HuH-7 (cell line): ENCODE measurements around the gene PFDN5.
A peak's percentile ranks its signal among the peaks of the same experiment; 100 is the strongest.
"Not testable (repeated sequence)": the region's sequence is repeated elsewhere in the genome, so short reads cannot be mapped to it uniquely, and the experiment has no call there.

Experiments used
- DNase-seq: peaks from one replicate; pipeline ENCODE4 v3.0.0; 2011; ENCODE audit warnings: low spot score

The PFDN5 gene

DNA sequence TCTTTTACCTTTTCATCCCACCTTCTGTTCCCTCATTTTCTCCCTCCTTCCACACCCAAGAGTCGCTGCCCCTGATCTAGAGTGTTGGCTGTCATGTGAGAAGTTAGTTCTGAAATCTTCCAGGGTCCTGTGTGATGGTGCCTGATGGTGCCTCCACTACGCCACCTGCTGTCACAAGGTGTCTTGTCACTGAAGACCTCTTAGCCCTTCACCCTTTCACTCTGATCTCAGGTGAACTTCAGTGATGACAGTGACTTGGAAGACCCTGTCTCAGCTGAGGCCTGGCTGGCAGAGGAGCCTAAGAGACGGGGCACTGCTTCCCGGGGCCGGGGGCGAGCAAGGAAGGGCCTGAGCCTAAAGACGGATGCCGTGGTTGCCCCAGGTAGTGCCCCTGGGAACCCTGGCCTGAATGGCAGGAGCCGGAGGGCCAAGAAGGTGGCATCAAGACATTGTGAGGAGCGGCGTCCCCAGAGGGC, 7.6 kb upstream of the PFDN5 start:
- peak; percentile 71 for DNase-seq

DNA sequence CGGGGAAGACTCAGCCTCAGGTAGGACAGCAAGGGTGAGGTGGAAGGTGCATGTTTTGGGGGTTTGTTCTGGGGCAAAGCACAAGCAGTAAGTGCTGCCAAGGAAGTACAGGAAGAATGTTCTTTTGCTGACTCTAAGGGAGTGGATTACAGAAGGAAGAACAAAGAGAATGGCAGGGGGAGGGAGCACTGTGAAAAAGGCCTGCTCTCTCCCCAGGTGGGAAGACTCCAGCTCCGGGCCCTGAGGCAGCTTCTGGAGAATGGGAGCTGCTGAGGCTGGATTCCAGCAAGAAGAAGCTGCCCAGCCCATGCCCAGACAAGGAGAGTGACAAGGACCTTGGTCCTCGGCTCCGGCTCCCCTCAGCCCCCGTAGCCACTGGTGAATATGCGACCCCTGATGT, 7.0 kb upstream of the PFDN5 start:
- DNase-seq, result no peak

DNA sequence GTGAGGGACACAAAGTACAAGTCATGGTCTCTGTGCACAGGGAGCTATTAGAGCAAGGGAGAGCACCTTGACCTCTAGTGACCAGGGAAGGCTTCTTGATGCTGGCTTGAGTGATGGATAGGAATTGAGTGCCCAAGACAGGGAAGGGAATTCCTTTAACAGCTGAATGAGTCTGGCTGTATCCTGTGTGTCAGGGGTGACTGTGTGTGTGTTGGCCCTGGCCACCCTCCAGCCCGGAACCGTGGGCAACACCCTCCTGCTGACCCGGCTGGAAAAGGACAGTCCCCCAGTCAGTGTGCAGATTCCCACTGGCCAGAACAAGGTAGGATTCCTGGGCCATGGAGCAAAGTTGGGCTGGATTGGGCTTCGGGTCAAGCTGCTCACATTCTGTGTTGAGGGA, 5.5 kb upstream of the PFDN5 start:
- no peak for DNase-seq

DNA sequence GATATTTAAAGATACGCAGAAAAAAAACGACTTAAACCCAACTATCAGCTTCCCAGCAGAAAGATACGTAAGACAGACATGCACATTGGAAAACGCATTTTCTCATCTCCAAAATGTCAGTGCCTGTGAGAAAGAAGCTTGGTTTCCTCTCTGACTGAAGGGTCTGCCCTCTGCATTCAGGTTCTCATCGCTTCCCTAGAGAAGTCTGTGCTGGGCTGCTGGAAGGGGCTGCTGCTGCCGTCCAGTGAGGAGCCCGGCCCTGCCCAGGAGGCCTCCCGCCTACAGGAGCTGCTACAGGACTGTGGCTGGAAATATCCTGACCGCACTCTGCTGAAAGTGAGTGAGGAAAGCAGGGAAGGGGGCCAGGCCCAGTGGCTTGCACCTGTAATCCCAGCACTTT, 4.7 kb upstream of the PFDN5 start:
- DNase-seq, result no peak

DNA sequence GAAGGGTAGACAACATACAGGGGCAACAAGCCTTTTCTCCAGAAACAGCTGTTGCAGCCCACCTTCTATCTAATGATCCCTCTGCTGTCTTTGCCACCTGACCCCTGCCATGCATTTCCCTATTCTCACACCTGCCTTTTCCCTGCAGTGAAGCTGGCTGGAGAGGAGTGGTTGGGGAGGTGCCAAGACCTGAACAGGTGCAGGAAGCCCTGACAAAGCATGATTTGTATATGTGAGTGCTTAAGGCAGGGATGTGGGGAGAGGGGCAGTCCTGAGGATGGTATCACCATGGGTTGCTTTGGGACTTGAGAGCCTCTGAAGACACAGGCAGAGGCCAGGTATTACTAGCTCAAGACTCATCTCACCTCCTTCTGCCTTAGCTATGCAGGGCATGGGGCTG, 2.9 kb upstream of the PFDN5 start:
- DNase-seq, result no peak

DNA sequence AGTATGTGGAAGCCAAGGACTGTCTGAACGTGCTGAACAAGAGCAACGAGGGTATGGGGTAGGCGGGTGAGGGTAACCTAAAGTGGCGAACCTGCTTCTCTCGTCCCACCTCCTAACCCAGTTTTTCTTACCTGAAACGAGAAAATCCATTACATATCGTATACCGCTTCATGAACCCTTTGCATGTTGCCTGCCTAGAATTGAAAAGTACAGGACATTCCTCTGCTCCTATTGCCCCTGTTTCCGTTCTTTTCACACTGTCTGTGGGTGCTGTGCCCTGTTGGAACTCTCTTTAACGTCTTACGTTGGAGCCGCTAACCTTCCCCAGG, 513 bp downstream of the PFDN5 start:
- no peak for DNase-seq

DNA sequence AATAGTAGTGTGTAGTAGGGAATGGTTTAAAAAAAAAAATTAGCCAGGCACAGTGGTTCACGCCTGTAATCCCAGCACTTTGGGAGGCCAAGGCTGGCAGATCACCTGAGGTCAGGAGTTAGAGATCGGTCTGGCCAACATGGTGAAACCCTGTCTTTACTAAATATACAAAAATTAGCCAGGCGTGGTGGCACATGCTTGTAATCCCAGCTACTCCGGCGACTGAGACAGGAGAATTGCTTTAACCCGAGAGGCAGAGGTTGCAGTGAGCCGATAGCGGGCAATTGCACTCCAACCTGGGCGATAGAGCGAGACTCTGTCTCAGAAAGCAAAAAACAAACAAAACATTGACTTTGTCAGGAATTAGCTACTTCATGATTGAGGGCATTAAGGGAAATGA, 1.8 kb downstream of the PFDN5 start:
- not testable (repeated sequence) for DNase-seq

DNA sequence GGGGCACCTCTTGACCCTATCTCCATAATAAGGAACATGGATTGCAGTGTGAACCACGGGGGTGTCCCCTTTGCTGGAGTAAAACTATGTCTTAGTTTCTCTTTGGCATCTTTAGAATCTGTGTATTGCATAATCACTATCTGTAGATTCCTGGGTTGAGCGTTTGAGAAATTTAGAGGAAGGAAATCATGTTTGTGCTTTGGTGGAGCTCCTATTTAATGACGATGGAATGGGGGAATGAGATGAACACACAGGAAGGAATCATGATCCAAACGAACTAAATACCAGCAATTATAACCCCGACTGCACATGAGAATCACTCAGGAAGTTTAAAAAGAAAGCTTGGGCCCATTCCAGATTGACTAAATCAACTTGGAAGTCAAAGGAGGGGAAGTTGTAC, 2.8 kb downstream of the PFDN5 start:
- no peak for DNase-seq

DNA sequence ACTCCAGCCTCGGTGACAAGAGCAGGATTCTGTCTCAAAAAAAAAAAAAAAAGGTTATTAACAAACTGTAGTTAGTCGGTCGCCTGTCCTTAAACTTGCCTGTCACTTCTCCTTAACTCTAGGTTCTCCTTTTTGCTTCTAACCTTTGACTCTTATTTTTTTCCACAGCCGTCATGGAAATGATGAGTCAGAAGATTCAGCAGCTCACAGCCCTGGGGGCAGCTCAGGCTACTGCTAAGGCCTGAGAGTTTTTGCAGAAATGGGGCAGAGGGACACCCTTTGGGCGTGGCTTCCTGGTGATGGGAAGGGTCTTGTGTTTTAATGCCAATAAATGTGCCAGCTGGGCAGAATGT, 3.7 kb downstream of the PFDN5 start:
- DNase-seq, result no peak

DNA sequence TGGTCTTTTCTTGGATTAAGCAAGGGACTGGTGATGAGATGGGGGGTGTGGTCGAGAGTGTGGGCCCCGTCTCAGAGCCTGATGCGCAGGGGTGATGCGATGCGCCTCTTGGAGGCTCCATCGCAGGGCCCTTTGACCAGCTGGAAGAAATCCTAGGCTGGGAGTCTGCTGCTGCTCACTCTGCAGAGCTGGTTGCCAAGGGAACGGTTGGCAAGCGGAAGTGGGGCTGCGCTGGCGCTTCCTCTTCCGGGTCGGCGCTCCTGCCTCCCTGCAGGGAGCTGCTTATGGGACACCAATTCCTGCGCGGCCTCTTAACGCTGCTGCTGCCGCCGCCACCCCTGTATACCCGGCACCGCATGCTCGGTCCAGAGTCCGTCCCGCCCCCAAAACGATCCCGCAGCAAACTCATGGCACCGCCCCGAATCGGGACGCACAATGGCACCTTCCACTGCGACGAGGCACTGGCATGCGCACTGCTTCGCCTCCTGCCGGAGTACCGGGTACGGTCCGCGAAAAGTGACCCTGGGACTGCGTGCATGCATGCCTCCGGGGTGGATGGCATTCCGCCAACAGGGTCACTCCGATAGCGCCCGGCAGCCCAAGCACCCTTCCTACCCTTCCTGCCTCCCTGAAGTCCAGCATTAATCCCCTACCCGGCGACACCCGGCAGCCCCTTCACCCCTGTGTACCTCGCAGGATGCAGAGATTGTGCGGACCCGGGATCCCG, 4.3 kb downstream of the PFDN5 start, which contains the start of gene MYG1:
MYG1 (plus strand) TSS at position 242 of the 727 bp plus-strand sequence; CDS start at position 285, 43 bp downstream.
- DNase-seq, result peak; percentile 92

DNA sequence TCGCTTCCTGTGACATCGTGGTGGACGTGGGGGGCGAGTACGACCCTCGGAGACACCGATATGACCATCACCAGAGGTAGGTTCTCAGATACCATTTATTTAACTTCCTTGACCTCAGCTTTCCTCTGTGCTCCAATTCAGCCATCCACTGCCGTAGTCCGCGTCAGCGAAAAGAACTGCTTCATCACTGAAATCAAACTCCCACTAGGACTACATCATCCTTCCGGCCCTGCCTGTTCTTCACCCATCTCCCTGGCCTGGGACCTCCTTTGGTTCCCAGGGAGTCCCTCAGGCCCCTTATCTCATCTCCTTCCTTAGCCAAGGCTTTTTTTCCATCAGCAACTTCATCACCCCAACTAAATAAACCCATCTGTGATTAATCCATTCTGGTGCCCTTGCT, 4.8 kb downstream of the PFDN5 start:
- no peak for DNase-seq

DNA sequence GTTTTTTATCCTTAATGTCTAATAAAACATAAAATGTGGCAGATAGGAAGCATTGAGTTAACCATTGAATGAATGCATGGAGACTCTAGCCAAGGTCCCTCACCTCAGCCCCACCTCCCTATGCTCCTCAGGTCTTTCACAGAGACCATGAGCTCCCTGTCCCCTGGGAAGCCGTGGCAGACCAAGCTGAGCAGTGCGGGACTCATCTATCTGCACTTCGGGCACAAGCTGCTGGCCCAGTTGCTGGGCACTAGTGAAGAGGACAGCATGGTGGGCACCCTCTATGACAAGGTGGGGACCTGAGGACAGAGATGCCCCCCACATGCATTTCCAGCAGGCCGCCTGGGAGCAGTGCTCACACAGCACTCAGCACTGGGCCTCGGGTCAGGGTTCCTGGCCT, 7.6 kb downstream of the PFDN5 start:
- DNase-seq, result no peak

DNA sequence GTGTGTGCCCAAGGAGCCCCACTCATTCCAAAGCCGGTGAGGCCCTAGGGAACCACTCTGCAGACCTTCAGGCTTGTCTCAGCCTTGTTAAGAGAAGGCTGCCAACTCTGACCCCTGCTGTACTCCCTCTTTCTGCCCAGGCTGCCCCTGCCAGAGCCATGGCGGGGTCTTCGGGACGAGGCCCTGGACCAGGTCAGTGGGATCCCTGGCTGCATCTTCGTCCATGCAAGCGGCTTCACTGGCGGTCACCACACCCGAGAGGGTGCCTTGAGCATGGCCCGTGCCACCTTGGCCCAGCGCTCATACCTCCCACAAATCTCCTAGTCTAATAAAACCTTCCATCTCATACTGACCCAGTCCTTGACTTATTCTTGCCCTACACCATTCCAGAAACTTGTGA, 11.5 kb downstream of the PFDN5 start:
- no peak for DNase-seq

DNA sequence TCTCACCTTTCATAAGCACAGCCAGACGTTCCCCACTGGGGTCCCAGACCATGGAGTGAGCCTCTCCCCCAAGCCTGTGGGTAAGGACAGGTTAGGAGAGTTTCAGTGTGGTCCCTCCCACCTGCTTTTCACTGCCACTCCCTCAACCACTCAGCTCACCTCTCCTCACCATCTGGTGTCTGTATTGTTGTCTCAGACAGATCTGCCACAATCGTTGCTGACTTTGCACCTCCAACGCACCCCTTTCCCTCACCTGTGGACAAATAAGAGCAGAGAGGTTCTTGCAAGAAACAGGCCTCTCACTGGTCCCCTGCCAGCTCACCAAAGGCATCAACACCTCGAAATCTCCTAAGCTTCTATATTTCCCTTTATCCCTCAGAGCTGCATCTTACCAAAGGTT, 12.9 kb downstream of the PFDN5 start:
- no peak for DNase-seq

DNA sequence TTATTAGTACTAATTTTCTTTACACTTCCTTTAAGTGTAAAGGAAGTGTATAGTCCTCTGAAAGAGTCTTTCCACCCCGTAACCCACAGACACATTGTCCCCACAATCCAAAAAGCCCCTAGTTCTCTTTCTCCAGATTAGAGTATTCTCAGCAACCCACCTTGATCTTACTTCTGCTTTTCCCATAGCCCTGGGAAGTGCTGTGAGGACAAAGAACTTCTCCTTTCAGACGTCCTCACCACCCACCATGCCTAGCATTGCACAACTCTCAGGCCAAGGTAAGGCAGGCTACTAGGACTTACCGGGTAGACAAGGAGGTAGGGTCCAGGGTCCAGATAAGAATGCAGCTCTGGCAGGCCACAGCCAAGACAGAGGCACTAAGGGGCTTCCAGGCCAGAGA, 18.7 kb downstream of the PFDN5 start:
- DNase-seq, result no peak

DNA sequence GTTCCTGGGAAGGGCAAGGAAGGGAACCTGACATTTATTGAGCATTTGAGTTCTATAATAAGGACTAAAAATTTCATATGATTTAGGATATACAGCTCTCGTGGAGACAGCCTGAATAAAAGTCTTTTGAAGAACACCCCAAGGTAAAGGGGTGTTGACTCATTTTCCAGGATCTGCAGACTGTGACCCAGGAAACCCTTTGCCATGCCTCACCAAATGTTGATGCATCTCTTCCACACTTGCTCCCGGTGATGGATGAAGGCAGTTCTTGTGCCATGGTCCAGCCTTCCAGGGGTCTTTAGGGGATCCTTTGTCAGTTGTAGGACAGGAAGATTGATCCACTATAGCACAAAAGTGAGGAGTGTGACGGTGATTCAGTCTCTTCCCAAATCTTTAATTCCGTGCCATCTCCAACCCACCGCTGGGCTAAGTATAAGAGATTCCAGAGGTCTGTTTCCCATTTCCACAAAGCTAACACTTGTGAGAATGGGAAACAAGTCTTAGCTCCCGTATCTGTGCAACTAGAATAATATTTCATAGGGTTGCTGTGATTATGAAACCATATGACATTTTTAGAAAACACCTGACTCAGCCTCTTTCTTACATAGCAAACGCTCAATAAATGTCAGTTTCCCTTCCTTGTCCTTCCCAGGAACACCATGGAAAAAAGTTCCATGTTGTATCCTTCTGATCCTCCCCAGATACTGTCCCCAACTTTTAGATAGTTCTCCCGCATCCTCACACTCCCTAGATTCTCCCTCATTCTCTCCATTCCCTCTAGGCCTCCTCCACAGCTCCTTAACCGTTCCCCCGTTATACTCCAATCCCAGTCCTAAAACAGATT, 25.2 kb downstream of the PFDN5 start:
- DNase-seq, result no peak

DNA sequence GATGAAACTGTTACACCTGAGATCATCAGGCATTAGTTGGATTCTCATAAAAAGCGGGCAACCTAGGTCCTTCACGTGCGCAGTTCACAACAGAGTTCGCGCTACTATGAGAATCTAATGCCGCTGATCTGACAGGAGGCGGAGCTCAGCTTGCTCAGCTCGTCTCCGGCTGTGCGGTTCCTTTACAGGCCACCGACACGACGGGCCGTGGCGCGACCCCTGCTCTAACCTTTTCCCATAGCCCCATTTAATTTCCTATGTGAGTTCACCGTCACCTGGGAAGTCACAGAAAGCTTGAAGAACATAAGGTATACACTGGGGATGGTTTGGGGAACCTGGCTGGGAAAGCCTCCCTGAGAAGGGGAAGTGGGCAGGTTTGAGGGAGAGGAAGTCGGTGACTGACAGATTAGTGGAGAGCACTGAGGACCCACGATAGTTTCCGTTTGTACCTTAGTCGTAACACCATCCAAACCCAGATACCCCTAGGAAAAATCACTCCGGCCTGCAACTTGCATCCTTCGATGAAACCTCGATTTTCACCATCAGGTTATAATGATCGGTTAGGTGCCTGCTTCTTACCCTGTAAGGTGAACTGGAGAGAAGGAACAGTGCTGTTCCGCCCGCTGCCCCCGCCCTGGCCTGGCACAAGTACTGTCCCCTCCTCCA, 28.9 kb downstream of the PFDN5 start:
- DNase-seq, result no peak

DNA sequence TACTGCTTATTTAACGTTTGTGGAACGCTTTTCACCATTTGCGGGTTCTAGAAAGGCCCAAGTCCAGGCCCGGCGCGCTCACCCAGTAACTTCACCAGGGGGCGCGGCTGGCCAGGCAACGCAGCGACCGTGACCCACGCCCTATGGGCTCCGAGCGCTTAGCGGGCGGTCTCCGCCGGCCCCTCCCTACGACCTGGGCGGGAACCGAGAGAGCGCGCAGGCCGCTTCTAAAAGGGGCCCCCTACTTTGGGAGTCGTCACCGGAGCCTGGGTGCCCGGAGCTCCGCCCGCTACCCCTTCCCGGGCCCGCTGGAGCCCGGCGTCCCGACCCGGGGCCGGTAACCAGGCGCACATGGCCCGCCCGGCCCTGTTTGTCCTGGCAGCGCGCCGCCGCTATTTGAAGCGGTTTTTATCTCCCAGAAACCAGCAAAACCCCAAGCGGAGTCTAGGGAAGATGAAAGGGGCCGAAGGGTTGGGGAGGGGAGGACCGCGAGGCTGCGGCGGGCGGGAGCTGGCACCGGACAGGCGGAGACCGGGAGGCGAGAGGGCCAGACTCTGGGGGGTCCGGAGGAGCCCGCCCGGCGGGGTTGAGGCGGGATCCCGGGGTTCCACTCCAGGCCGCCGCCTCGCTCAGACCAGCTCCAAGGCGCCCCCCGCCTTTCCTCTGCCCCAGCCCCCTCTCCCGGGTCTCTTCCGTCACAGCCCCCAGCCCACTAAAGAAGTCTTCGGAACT, 29.6 kb downstream of the PFDN5 start:
- DNase-seq, result peak; percentile 98

DNA sequence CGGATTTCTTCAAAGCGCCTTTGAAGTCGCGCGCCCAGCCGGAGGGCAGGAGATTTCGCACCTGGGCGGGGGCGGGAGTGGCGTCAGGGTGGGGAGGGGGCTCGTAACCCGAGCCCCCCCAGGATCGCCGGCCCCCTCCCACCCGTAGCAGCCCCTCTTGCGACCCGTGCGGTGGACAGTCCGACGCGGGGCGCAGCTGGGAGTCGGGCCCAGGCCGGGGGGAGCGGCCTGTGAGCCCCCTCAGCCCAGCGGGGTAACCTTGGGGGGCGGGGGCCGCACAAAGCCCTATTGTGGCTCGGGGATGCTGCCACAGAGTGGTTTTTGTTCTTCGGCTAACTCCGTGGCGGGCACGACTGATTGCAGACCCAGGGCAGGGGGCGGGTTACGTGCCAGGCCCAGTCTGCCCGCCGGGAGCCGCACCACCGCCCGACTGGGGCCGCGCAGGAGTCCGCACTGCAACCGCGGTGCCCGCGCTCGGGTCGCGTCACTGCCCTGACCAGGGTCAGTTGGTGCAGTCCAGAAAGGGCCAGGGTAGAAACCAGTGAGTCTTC, 30.2 kb downstream of the PFDN5 start:
- peak; percentile 60 for DNase-seq

DNA sequence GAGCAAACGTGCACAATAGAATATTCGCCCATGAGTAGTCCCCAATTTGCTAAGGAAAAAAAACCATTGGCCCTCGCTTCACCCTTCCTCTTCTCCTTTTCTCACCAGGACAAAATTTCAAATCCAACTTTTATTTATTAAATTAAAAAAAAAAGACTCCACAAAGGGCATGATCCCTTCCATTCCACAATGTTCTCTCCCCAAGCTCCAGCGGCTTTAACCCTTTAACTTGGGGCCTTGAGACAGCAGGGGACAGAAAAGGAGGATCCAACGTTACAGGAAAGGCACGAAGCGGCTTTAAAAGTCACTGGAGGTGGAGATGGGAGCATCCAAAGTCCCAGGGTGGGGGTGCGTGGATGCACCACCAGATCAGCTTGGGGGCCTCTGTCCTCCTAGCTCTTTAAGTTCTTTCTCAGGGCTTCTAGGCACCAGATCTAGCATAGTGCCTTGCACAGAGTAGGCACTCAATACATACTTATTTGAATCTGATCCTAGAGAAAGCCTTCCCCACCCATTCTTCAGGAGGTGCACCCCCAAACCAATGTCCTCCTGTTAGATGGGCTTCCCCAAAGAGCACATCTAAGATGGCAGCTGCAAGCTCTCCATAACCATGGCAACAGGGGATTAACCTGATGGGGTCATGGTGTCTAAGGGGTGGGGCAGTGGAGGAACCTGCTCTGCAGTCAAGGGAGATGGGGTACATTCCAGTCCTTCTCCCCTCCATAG, 31.3 kb downstream of the PFDN5 start:
- DNase-seq, result no peak

DNA sequence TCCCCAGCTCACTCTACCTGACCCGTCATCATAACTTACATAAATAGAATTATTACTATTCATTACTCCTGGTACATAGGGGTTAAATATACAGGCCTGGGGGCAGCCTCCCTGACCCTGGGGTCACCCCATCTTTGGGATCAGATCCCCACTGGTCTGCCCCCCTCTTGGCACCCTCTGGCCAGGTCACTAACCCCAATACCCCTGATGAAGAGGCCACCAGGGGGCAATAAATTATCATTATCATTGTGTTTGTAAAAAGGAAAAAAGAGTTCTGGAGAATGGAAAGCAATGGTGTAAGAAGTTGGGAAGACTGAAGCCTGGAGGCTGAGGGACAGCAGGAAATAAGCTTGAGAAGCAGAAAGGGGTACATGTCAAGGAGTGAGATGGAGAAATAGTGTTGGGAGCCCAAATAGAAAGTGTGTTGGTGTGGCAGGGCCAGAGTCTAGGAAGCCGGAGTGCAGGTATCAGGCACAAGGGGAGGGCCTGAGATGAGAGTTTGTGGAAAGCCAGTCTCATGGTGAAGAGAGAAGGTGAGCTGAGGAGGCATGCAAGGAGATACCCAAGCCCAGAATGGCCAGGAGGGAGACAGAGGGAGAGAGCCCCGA, 32.2 kb downstream of the PFDN5 start:
- no peak for DNase-seq
